ENCODE results near the gene ADK.
"Not testable (repeated sequence)": the region's sequence is repeated elsewhere in the genome, so short reads cannot be mapped to it uniquely, and the experiment has no call there.

ADK gene

DNA sequence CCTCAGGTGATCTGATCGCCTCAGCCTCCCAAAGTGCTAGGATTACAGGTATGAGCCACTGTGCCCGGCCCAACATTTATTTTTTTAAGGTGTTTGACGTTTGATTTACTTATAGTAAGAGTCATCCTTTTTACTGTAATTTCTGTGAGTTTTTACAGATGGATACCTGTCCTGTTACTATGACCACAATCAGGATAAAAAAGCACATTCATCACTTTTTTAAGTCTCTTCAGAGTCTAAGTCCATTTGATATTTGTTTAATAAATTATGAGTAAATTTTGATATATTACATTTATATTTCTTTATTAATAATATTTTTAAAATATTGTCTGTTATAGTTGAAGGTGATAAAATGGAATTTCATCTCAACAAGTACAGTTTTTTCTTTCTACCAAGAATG is 374.9 kb downstream of the ADK start:
- in situ Hi-C loops (cut with MboI; ENCODE audit: low sequenced_read_pairs): no loop called here

DNA sequence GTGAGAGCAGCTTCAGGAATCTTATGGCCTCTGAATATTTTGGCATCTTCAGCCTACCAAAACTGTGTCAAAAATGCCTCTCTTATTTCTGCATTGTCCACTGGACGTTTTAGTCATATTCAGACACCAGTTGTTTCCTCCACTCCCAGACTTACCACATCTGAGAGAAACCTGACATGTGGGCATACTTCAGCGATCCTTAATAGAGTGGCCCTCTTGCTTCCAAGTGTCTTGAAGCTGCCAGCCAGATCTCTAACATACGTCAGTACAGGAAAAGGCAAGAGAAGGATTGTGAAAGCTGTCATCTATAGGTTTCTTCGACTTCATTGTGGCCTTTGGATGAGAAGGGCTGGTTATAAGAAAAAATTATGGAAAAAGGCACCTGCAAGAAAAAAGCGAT is 376.6 kb downstream of the ADK start:
- in situ Hi-C loops (cut with MboI; ENCODE audit: low sequenced_read_pairs): not testable (repeated sequence)

DNA sequence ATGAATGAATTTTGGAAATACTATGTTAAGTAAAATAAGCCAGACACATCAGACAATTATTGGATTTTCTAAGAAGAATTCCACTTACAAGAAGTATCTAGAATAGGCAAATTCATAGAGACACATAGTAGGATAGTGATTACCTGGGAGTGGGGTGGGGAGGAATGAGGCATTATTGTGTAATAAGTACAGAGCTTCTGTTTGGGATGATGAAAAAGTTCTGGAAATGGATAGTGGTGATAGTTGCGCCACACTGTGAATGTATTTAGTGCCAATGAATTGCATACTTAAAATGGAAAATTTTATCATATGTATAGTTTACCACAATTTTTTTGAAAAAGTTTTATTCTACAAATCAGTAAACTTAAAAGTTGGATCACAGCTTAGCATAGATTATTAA is 378.2 kb downstream of the ADK start:
- in situ Hi-C loops (cut with MboI; ENCODE audit: low sequenced_read_pairs): no loop called here

DNA sequence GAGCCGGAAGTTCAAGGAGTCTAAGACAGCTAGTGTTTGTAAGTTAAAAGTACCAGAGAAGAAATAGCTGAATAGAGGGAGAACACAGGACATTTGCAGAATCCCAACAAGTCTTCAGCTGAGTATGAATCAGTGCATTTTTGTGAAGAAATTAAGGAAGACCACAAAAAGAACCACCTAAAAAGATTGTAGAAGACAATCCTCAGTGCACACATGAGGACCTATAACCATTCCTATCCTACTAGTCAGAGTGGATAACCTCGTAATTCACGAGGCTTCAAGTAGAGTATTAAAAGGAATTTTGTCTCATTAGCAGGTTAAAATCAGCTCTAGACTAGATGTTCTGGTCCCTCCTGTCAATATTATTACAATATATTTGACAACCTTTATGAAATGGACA is 380.0 kb downstream of the ADK start:
- in situ Hi-C loops (cut with MboI; ENCODE audit: low sequenced_read_pairs): no loop called here

DNA sequence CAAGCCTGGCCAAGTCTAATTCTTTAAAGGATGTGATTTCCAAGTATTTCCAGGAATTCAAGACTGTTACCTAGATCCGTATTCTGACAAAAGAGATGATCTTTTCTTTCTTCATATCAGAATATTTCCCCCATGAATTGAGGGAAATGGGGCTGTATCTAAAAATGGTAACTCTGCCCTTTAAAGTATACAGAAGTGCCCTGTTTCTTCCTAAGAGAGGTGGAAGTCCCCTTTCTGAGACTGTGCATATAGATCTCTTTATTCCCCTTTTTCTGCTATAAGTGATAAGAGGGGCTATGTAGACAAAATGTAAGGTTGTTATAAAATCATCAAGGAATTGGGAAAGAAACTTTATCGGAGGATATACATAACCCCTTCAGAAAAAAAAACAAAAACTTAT is 388.3 kb downstream of the ADK start:
- in situ Hi-C loops (cut with MboI; ENCODE audit: low sequenced_read_pairs): no loop called here

DNA sequence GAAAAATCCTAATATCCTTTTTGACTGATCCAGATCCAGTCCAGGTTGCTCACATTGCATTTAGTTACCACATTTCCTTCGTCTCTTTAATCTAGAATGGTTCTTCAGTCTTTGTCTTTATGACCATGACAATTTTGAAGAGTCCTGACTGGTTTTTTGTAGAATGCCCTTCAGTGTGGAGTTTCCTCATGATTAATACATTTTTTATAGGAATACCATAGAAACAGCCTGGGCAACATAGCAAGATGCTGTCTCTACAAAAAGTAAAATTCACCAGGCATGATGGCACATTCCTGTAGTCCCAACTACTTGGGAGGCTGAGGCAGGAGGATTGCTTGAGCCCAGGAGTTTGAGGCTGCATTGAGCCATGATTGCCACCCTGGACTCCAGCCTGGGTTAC is 390.4 kb downstream of the ADK start:
- in situ Hi-C loops (cut with MboI; ENCODE audit: low sequenced_read_pairs): no loop called here

DNA sequence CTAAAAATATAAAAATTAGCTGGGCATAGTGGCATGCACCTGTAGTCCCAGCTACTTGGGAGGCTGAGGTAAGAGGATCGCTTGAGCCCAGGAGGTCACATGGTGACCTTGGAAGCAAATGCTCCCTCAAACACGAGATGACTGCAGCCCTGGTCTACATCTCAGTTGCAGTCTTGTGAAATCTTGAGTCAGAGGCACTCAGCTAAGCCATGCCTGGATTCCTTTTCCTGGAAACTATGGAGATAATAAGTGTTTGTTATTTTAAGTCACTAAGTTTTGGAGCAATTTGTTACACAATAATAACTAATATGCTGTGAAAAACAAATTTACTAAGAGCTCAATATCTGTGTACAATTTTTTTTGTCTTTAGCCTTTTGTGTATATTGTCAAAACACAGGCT is 391.1 kb downstream of the ADK start:
- in situ Hi-C loops (cut with MboI; ENCODE audit: low sequenced_read_pairs): no loop called here

DNA sequence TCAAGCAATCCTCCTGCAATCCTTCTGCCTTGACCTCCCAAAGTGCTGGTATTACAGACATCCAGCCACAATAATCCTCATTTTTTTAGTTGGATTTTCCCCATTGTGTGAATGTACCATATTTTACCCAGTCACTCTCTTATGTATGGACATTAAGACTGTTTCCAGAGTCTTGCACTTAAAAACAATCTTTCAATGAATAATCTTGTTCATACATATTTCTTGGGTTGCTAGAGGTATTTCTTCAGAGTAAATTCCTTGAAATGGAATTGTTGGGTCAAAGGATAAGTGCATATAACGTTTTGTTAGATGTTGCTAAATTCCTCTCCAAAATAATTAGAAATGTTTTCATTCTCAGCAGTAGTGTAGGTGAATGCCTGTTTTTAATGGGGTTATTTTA is 392.3 kb downstream of the ADK start:
- in situ Hi-C loops (cut with MboI; ENCODE audit: low sequenced_read_pairs): no loop called here

DNA sequence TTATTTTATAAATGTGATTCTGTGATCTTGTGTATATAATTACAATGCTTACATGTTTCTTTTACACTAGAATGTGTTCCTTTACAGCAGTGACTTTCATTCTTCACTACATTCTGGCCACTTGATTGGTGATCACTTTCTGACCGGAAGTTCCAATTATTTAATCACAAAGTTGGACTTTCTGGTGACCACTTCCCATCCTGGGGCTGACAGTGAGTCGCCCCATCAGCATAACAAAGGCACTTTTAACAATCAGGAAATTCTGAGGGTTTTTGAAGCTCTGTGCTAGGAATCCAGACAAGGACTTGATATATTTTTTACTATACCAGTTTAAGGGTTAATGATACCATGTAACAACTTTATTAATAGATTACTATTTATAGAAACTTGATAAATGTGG is 393.1 kb downstream of the ADK start:
- in situ Hi-C loops (cut with MboI; ENCODE audit: low sequenced_read_pairs): no loop called here

DNA sequence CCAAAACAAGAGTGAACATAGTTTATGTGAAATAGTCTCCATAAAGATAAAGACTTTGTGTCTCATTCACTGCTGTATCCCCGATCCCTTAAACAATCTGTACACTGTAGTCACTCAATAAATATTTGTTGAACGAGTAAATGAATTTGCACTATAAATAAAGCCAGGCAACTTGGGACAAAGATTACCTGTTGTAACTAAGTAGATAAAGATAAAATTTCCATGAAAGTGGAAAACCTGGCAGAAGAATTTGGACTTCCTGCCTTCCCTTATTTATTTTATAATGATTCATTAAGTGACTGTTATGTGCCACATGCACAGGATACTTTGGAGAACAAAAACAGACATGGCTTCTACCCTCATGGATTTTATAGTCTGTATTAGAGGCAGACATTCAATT is 397.7 kb downstream of the ADK start:
- in situ Hi-C loops (cut with MboI; ENCODE audit: low sequenced_read_pairs): no loop called here

DNA sequence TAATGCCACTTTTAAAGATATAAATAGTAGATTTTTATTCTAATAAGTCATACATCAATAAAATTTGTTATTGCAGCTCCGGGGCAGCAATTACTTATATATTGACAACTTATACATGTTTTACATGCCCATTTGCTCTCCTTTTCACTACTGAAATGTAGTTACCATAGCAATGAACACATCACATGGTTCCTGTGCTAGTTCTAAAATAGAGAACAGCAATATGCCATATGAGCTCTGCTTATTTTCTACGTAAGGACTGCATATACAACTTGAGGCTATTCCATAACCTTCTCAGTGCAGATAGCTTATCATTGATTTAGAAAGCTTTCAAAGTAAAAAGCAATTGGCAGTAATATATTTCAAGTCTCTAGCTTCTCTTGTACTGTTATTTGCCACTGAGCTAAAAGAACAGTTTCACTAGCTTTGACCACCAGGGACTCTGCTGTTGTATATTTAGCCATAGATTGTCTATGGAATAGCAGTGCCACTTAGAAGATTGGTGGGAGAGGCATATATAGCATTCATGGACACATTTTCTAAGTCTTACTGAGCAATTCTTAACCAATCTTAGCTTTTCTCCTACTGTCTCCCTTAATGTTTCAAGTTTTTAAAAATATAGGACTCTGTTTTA is 405.2 kb downstream of the ADK start:
- in situ Hi-C loops (cut with MboI; ENCODE audit: low sequenced_read_pairs): no loop called here

DNA sequence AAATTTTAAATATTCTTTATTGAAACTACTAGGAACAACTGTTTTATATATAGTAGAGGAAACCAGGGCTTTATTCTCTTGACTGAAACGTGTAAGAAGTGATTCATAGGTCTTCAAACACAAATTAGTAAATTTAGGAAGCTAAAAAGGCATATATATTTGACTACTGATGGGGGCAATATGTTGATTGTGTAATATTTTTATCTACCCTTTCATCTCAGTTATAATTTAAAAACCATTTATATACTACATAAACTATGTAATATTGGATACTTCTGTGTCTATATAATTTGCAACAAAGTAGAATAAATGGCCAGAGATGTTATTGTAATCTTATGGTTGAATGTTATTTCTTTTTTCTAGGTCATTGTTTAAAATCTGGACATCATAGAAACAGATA is 406.1 kb downstream of the ADK start:
- in situ Hi-C loops (cut with MboI; ENCODE audit: low sequenced_read_pairs): no loop called here

DNA sequence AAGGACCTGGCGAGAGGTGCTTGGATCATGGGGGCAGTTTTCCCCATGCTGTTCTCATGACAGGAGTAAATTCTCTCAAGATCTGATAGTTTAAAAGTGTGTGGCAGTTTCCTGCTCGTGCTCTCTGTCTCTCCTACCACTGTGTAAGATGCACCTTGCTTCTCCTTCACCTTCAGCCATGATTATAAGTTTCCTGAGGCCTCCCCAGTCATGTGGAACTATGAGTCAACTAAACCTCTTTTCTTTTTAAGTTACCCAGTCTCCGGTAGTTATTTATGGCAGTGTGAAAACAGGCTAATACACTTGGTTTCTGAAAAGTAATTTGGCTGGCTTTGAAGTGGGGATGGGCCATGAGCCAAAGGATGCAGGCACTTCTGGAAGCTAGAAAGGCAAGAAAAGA is 407.4 kb downstream of the ADK start:
- in situ Hi-C loops (cut with MboI; ENCODE audit: low sequenced_read_pairs): no loop called here

DNA sequence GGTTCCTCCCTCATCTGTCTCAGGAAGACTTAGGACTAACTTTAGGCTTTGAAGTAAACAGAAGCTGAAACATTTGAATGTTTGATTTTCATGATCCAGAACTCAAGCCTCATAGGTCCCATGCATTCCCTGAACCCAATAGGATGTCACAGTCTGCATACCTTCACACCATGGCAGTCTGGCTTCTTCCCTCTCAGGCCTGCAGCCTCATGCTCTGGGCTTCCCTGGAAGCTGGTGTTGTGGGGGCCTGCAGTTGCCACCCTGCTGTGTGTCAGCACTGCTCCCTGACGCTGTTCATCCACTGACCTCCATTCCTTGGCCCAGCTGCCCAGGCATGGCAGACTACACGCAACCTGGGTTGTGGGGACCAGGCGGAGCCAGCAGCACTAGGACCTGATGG is 407.9 kb downstream of the ADK start:
- in situ Hi-C loops (cut with MboI; ENCODE audit: low sequenced_read_pairs): no loop called here

DNA sequence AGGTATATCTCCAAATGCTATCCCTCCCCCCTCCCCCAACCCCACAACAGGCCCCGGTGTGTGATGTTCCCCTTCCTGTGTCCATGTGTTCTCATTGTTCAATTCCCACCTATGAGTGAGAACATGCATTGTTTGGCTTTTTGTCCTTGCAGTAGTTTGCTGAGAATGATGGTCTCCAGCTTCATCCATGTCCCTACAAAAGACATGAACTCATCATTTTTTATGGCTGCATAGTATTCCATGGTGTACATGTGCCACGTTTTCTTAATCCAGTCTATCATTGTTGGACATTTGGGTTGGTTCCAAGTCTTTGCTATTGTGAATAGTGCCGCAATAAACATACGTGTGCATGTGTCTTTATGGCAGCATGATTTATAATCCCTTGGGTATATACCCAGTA is 417.9 kb downstream of the ADK start:
- in situ Hi-C loops (cut with MboI; ENCODE audit: low sequenced_read_pairs): not testable (repeated sequence)

DNA sequence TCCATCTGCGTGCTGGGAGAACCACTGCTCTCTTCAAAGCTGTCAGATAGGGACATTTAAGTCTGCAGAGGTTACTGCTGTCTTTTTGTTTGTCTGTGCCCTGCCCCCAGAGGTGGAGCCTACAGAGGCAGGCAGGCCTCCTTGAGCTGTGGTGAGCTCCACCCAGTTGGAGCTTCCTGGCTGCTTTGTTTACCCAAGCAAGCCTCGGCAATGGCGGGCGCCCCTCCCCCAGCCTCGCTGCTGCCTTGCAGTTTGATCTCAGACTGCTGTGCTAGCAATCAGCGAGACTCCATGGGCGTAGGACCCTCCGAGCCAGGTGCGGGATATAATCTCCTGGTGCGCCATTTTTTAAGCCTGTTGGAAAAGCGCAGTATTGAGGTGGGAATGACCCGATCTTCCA is 422.5 kb downstream of the ADK start:
- in situ Hi-C loops (cut with MboI; ENCODE audit: low sequenced_read_pairs): not testable (repeated sequence)

DNA sequence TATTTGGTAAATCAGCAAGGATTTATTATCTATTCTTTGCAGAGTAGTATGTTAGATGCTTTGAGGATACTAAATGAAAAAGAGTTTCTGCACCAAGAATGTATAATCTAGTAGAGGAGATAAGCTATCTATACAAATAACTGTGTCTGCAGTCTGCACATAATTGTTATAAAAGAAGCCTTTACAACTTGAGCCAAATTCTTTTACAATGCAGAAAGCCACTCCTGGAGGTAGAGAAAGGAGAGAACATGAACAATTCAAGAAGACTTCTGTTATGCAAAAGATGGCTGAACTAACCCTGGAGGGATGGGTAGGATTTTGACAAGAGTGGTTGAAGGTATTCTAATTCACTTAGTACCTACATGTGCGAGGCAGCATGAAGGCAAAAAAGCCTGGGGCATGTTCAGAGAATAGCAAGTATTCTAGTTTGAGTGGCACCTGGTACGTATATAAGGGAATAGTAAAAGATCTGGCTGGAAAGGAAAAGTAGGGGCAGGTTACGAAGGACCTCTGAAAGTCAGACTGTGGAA is 424.2 kb downstream of the ADK start:
- in situ Hi-C loops (cut with MboI; ENCODE audit: low sequenced_read_pairs): no loop called here

DNA sequence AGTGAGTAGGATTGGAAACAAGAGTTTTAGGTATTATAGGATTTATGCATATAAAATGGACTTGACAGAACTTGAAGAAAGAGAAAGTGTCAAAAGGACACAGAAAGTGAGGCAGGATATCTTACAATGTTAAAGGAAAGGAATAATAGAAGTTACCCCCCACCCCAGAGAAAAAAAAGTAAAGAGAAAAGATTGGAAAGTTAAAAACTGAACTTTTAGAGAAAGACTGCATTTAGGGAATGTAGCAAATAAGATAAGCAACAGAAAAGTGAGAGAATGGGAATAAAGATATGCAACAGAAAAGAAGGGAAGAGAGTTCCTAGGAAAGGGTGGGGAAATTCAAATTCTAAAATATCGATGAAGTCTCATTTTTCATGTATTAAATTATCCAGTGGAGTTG is 424.9 kb downstream of the ADK start:
- in situ Hi-C loops (cut with MboI; ENCODE audit: low sequenced_read_pairs): no loop called here

DNA sequence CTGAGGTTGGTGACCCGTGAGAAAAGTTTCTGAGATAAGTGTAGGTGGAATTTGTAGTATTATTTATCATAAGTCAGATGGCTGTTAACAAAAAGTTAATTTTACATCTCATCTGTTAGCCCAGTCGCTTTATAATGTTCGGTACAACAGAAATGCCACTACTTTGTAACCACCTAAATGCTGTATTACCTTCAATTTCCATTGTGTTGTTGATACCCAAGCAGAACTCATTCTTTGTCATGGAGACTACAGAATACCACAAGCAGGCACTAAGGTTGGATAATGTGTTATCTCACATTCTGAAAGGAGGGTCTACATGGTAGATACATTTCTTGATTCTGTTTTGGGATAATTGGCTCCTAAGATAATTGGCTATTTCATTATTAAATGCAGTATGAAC is 425.6 kb downstream of the ADK start:
- in situ Hi-C loops (cut with MboI; ENCODE audit: low sequenced_read_pairs): no loop called here

DNA sequence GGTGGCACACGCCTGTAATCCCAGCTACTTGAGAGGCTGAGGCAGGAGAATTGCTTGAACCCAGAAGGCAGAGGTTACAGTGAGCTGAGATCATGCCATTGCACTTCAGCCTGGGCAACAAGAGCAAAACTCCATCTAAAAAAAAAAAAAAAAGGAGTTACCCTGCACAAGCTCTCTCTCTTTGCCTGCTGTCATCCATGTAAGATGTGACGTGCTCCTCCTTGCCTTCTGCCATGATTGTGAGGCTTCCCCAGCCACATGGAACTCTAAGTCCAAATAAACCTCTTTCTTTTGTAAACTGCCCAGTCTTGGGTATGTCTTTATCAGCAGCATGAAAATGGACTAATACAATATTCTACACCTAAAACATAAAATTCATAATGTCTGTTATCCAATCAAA is 429.4 kb downstream of the ADK start:
- in situ Hi-C loops (cut with MboI; ENCODE audit: low sequenced_read_pairs): not testable (repeated sequence)

DNA sequence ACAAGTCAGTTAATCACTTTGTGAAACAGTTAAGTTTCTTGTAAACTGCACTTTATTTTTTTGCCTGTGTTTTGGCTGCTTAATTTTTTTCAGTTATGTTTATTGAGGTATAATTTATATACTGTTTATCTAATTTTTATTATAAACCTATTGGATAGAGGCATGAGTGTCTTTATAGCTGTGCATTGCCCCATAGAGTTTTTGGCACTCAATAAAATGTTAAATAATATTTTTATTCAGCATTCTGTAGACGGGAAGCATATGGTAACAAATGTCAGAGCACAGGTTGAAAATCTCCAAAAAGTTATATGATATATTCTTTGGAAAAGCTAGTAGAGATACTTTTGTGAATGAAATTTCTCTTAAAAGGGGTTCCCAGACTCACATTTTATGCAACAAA is 431.5 kb downstream of the ADK start:
- in situ Hi-C loops (cut with MboI; ENCODE audit: low sequenced_read_pairs): no loop called here

DNA sequence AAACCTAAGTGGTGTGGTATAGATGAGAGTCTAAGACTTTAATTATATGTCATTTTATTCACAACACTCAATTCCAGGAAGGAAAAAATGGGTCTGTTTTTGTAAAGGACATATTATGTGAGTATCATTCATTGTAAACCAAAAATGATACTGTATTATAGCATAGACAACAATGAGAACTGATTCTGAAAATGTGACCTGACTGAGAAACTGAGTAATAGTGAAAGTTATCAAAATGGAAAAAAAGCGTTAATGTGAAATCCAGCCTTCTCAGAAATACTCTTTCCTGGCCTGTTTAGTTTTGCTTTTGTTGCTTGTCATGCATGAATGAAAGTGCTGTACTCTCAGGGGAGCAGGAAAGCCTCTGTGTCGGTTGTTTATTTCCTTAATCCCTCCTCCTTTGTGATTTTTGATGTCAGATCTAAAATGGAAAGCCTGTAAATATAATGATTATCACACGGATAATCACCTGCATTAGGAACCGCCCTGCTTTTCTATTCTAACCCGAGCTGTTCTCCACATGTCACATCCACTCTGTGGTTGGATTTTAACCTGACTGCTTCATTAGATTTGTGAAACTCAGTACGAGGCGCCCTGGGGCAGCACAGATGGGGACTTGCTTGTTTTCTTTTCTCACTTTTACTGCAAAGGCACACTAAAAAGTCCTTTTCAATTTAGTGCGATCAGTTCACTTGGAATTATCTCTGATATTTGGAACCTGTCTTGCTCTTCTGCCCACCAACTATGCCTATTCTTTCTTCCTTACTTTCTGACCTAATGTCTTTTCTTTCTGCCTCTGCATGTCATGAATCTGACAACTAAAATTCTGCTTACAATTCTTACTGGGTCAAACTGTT is 434.4 kb downstream of the ADK start:
- in situ Hi-C loops (cut with MboI; ENCODE audit: low sequenced_read_pairs): no loop called here

All from HL-60/S4 treated with phorbol 12-myristate 13-acetate at 8.2 ng/mL for 4 days and 3 days (cell line).